Left lung (tissue), 10 donors: ENCODE measurements around the gene SLC25A10. TPM values are rescaled to one million over a fixed set of nuclear protein-coding genes. Genes with fewer than 3 reads are reported as not detected.

ENCODE experiments used
- ATAC-seq: fragments of 200-7000 bp; cut with Tn5 transposase; one replicate; pipeline ENCODE4 v1.9.1; 2020; ENCODE audit warnings: moderate library complexity
- DNase-seq, 4 donors: peaks; one replicate each; pipeline ENCODE4 v3.0.0-alpha.2; 2013 to 2020
- H3K27ac ChIP-seq, 2 donors: fragments of 200-600 bp; sonication (generic) in 1 of 2; one replicate each; pipeline versions ENCODE4 v1.5.0 to v1.8.0; 2020 to 2021
- H3K27me3 ChIP-seq, 2 donors: fragments of 200-600 bp; sonication (generic) in 1 of 2; one replicate each; pipeline versions ENCODE4 v1.5.0 to v1.8.0; 2020 to 2021
- H3K36me3 ChIP-seq, 2 donors: fragments of 200-600 bp; sonication (generic) in 1 of 2; one replicate each; pipeline versions ENCODE4 v1.5.0 to v1.8.0; 2020 to 2021
- H3K4me1 ChIP-seq, 2 donors: fragments of 200-600 bp; one replicate each; pipeline ENCODE4 v1.8.0; 2021
- H3K4me3 ChIP-seq, 2 donors: fragments of 200-600 bp; sonication (generic) in 1 of 2; one replicate each; pipeline versions ENCODE4 v1.5.0 to v1.8.0; 2020 to 2021; ENCODE audit warnings: mild to moderate bottlenecking in 1 of 2
- H3K9me3 ChIP-seq, 2 donors: fragments of 200-600 bp; sonication (generic) in 1 of 2; one replicate each; pipeline versions ENCODE4 v1.5.0 to v1.8.0; 2020 to 2021
- CTCF ChIP-seq, 2 donors: fragments of 200-600 bp; sonication (generic) in 1 of 2; IDR thresholded peaks; one replicate each; pipeline versions ENCODE4 v1.5.0 to v1.8.0; 2021; ENCODE audit warnings: antibody characterized with exemption in 2 of 2
- intact Hi-C, 2 donors: fragments of 100-400 bp; cut with DNase I; formaldehyde crosslinking; loops; one replicate each; pipeline versions ENCODE4 v1.11.2 to v1.14.2; 2022
- polyA plus RNA-seq, 6 donors: library from polyadenylated mRNA; unstranded; fragments of 120-200 nt; gene quantifications; one replicate each; pipeline ENCODE4 v1.2.1, GENCODE V29; 2013; ENCODE audit not compliant: insufficient read length in 6 of 6
- total RNA-seq, 2 donors: library from RNA; stranded (reverse); fragmentation: NEBNext Ultra II Directional; extraction: Animal tissue kit (Norgen Biotek cat#: 25700); gene quantifications; one replicate each; pipeline ENCODE4 v1.2.1, GENCODE V29; 2021
- donor health status: DM: no; HTN: yes; CAD: no.
- donor health status: DM: no; HTN: no; CAD: no.

Gene SLC25A10
- total and polyA plus RNA-seq, 8 donors = 7.6 to 20.2 (median 10.8) TPM

- peaks cover 7 to 23% of the 10 kb centered on the region in 2 donors for H3K4me1 ChIP-seq
- peaks cover 0 to 28% of the 10 kb centered on the region in 2 donors for H3K36me3 ChIP-seq
- ATAC-seq = no peak
- intact Hi-C loops = no loop called here
- no peak for DNase-seq
- no peak for TF ChIP-seq CTCF (IDR thresholded peaks at IDR 0.05)
- H3K27ac ChIP-seq = no peak overlapping the region
- H3K9me3 ChIP-seq = no peaks in the 10 kb centered on the region
- peaks cover 0 to 19% of the 10 kb centered on the region in 2 donors for H3K27me3 ChIP-seq
- H3K4me3 ChIP-seq = no peak overlapping the region
These were observed 7.6 kb downstream of the SLC25A10 start for GRCh38 chr17:81719410-81720266.

GRCh38 chr17:81720267-81721071 is 8.4 kb downstream of the SLC25A10 start:
- ATAC-seq (no peak), DNase-seq (no peak)
- H3K27ac ChIP-seq = no peak overlapping the region
- intact Hi-C loops = no loop called here
- peaks cover 7 to 23% of the 10 kb centered on the region in 2 donors for H3K4me1 ChIP-seq
- TF ChIP-seq CTCF (IDR thresholded peaks at IDR 0.05) = no peak
- peaks cover 0 to 20% of the 10 kb centered on the region in 2 donors for H3K27me3 ChIP-seq
- H3K36me3 ChIP-seq = peaks cover 0 to 28% of the 10 kb centered on the region in 2 donors
- no peak overlapping the region for H3K4me3 ChIP-seq
- no peaks in the 10 kb centered on the region for H3K9me3 ChIP-seq

GRCh38 chr17:81722184-81723120 is 10.4 kb downstream of the SLC25A10 start:
- intact Hi-C loops = no loop called here
- Histone ChIP-seq H3K27me3 (peaks cover 0 to 20% of the 10 kb centered on the region in 2 donors), H3K36me3 (peaks cover 0 to 24% of the 10 kb centered on the region in 2 donors), H3K4me1 (peaks cover 7 to 23% of the 10 kb centered on the region in 2 donors), H3K27ac (peak overlapping the region in 1 of 2 donors; percentile 18), H3K9me3 (no peaks in the 10 kb centered on the region), H3K4me3 (no peak overlapping the region)
- TF ChIP-seq CTCF (IDR thresholded peaks at IDR 0.05) = no peak
- DNase-seq = peak in 3 of 4 donors; percentile 72 to 86 (median 78)
- ATAC-seq = peak; percentile 90

- no peak overlapping the region for H3K4me3 ChIP-seq
- peaks cover 7 to 23% of the 10 kb centered on the region in 2 donors for H3K4me1 ChIP-seq
- TF ChIP-seq CTCF (IDR thresholded peaks at IDR 0.05) = no peak
- peak; percentile 6 for ATAC-seq
- no peak overlapping the region for H3K27ac ChIP-seq
- peaks cover 0 to 12% of the 10 kb centered on the region in 2 donors for H3K36me3 ChIP-seq
- no peaks in the 10 kb centered on the region for H3K9me3 ChIP-seq
- DNase-seq = no peak
- intact Hi-C loops = no loop called here
- peaks cover 0 to 23% of the 10 kb centered on the region in 2 donors for H3K27me3 ChIP-seq
These were observed 11.6 kb downstream of the SLC25A10 start for GRCh38 chr17:81723651-81724209.
